NOMO-1 treated with dmso at 0.1 percent for 144 hours (cell line): ENCODE measurements around the gene CCT4.
"Not testable (repeated sequence)": the region's sequence is repeated elsewhere in the genome, so short reads cannot be mapped to it uniquely, and the experiment has no call there.

Source experiments
- DNase-seq: peaks from one replicate; lab custom pipeline; 2025; ENCODE audit not compliant: unreplicated experiment; lab: John Stamatoyannopoulos, UW

CCT4 gene, protein sequence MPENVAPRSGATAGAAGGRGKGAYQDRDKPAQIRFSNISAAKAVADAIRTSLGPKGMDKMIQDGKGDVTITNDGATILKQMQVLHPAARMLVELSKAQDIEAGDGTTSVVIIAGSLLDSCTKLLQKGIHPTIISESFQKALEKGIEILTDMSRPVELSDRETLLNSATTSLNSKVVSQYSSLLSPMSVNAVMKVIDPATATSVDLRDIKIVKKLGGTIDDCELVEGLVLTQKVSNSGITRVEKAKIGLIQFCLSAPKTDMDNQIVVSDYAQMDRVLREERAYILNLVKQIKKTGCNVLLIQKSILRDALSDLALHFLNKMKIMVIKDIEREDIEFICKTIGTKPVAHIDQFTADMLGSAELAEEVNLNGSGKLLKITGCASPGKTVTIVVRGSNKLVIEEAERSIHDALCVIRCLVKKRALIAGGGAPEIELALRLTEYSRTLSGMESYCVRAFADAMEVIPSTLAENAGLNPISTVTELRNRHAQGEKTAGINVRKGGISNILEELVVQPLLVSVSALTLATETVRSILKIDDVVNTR

DNA sequence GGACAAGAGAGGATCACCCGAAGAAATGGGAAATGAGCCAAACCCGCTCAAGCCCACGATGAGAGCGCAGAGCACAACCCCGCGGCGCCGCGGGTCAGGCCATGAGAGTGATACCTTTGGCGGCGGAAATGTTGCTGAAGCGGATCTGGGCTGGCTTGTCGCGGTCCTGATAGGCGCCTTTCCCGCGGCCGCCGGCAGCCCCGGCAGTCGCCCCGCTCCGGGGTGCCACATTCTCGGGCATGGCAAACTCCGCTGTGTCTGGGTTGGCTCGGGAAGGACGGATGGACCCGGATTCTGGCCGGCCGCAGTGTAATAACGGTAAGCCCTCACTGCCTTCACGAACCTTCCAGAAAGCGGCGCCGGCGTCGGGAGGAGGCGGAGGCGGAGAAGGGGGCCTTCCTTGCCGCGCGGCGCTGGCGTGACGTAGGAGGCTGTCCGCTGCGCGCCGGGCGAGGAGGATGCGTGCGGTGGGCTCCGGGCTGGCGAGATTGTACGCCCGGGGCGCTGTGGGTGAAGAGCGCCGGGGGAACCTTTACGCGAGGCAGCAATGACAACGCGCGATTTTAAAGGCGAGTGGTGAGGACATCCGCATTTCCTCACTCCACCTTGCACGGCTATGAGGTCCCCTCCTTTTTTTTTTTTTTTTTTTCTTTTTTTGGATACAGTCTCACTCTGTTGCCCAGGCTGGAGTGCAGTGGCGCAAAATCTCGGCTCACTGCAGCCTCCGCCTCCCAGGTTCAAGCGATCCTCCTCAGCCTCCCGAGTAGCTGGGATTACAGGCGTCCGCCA, at the start of gene CCT4:
TSS of gene CCT4 (minus strand) at position 390 of the 789 bp plus-strand sequence. CDS start at position 241, 149 bp downstream.
- peak; percentile 80 for DNase-seq

DNA sequence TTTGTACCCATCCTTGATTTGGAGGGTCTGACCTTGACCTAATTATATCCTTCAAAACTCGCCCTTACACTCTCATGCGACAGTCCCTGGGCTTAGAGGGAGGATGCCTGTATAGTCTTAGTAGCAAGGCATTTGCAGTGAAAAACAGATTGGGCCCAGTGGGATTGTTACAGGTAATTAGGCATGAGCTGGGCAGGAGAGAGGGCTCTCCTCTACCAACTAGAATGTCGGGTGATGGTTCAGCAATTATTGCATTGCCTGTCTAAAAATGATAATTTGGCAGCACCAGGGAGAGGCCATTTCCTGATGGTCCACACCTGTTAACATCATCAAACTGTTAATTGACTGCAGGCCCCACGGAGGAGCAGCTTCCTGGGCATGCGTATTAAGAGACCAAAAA, 49.4 kb upstream of the CCT4 start:
- no peak for DNase-seq

DNA sequence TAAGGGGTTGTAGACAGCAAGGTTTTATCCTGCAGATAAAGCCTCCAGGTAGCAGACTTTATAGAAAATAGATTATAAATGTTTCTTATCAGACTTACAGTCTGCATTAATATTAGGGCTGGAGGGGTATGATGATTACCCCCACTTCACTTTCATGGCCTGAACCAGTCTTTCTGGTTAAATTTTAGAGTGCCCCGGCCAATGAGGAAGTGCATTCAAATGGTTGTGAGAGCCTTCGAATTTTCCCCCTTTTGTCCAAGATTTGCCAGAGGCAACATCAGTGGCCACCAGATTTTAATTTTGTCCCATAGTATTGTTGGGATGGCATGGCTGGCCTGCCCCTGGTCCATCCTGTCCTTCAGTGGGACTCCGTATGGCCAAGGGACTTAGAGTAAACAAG, 48.6 kb upstream of the CCT4 start:
- DNase-seq = no peak

DNA sequence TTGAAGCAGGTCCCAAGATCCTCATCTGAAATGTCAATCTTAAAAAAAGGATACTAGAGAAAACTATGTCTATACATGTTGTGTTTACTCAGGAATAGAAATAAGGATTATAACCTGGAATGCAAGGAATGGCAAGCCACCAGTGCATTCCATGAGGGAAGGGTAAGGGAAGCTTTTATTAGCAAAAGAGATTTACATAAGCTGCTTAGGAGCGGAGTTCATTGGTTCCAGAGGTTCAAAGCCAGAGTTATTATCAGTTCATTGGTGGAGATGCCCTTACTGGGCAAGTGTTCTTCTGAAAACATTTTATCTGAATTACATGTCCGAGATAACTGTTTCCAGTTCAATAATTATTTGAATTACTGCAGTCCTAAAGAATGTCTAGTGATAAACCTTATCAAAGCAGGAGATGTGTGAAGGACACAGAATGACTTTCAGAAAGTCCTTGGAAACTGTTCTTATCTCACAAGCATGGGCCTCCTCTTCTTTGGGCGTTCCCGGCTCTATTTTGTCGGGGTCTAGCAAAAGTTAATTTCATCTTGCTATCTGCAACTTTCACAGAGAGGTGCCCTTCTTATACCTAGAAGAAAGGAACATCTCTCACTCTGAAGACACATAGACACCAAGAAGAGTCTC, 40.5 kb upstream of the CCT4 start:
- no peak for DNase-seq

DNA sequence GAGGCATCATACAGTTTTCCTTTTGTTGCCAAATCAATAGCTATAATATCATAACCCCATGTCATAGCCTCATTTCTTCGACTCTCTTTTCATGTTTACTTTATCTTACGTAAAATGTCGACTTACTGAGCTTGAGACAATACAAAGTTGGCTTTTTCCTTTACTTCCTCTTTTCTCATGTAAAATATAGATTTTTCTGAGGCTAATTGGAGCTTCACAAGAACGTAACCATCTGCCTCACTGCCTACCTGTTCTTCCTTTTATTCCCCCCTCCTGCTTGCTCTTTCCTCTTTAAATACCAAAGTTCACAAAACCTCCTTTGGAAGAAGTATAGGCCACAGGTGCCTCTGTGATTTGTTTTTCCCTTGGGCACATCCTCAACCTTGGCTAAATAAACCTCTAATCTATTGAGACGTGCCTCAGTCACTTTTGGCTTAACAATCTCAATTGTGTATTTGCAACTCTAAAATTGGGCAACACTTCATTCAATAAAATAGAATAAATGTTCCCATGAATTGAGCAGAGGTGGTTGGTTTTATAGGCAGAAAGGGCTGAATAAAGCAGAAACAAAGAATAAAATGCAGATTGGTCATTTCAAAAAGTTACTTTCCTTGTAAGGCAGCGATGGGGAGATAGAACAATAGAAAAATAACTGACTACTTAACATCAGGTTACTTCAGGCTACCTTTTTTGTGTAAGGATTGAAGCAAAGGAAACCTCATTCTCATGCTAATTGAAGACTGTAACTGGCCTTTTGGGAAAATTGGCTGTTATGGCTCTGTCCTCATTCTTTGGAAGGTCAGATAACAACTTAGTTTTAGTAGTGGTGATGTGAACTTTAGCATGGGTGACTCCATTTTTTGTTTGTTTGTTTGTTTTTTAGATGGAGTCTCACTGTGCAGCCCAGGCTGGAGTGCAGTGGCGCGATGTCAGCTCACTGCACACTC, 38.3 kb upstream of the CCT4 start:
- no peak for DNase-seq

DNA sequence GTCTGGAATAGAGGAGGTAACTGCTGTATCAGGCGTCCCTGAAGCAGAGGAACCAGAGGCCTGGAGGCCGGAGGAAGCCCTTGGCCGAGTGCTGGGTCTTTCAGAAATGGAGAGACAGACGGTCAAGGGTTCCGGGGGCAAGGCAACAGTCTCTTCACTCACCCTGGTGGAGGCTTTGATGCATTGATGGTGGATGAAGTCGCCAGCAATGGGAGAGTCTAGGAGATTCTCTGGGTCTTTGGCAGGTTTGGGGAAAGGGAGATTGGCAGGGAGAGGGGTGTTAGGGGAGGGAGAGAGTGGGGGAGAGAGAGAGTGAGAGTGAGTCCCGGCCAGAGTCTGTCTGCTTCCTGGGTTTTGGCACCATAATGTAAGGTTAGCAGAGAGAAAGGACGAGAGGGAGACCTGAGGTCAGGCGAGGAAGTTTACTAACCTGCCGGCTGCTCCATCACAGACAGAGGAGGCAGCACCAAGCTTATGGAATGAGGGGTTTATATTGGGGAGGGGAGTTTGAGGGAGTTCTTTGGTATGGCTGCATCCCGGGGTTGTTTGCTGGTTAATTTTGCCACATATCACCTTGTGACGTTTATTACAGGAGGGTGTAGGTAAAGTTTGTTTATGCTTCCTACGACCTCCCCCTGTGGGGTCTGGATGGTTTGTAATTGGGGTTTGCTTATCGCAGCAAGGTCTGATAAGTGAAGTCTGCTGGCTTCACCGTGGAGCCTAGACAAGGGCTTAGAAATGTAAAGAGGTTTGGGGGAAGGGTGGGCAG, 36.6 kb upstream of the CCT4 start:
- DNase-seq = no peak

DNA sequence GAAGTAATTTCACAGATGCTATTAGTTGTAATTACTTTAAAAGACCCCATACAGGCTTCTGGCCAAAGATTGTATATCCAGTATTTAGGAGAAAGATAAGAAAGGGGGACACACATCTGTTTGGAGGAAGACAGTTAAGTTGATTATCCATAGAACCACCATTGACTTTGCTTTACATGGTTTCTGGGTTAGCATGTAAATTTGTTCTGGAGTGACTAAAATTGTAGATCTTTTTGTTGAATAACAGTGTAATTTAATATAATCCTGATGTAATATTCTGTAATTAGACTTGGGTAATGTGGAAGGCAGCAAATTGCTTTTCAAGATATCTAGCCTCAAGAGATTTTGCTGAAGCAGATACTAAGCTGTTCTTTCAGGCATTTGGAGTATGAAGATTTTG, 34.3 kb upstream of the CCT4 start:
- DNase-seq = no peak

DNA sequence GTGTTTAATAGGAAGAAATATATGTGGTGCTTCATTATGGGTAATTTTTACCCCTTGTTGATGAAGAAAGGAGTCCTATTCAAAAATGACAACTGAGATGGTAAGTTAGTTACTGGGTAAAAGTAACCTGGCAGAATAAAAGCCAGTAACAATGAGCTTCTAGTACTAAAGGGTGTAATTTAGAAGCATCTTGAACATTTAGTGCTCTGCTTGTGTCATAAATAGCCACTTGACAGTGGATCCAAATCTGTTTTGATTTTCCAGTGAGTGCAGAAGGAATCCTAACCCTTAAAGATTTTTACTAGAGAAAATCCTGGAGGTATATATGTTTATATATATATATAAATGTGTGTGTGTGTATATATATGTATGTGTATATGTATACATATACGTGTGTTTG, 32.1 kb upstream of the CCT4 start:
- DNase-seq = no peak

DNA sequence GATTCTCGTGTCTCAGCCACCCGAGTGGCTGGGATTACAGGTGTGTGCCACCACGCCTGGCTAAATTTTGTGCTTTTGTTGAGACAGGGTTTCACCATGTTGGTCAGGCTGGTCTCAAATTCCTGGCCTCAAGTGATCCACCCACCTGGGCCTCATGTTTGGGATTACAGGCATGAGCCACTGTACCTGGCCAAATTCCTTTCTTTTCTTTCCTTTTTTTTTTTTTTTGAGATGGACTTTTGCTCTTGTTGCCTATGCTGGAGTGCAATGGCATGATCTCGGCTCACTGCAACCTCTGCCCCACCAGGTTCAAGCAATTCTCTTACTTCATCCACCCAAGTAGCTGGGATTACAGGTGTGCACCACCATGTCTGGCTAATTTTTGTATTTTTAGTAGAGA, 26.3 kb upstream of the CCT4 start:
- not testable (repeated sequence) for DNase-seq

DNA sequence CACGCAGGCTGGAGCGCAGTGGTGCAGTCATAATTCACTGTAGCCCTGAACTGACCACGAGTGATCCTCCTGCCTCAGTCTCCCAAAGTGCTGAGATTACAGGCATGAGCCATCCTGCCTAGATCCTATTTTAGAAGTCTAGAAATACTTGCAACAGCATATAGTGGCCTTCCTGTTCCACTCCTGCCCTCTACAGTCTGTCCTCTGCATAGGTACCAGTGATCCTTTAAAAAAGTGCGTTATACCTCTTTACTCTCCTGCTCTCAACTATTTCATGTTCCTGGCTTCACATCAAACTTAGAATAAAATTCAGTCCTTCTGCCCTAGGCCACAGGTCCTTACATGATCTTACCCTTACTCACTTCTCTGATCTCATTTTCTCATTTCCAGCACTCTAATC, 23.1 kb upstream of the CCT4 start:
- no peak for DNase-seq

DNA sequence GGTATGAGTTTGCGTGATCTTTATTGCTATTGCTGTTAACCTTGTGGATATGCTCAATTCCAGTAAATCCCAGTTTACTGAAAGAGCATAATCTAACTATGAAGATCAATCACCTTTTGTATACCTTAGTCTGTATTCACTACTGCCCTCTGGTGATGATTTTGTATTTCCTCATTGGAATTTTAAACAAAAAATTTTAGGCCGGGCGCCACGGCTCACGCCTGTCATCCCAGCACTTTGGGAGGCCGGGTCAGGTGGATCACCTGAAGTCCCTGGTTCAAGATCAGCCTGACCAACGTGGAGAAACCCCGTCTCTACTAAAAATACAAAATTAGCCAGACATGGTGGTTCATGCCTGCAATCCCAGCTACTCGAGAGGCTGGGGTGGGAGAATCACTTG, 22.1 kb upstream of the CCT4 start:
- DNase-seq = no peak

DNA sequence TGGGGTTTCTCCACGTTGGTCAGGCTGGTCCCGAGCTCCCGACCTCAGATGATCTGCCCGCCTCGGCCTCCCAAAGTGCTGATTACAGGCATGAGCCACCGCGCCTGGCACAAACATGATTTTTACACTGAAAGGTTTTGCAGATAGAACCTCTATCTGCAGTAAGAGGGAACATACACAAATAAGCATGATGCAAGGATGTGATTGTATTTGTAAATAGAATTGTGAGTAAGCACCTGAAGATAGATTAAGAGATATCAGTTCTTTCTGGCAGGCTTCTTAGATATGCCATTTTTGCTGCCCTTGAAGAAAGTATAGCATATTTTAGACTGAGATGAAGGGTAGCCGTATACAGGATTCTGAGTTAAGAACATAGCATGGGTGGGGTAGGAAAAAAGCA, 20.7 kb upstream of the CCT4 start:
- DNase-seq = no peak

DNA sequence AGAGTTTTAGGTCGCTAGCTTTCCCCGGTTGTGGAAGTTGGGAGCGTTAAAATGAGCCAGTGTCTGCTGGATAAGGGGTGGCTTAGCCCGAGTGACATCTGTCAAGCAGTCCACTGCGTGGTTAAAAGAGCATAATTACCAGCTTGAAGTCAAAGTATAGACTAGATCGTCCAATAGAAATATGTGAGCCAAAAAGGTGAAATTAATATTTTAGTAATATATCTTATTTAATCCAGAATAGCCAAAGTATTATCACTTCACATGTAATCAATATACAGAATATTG, 17.7 kb upstream of the CCT4 start:
- no peak for DNase-seq

DNA sequence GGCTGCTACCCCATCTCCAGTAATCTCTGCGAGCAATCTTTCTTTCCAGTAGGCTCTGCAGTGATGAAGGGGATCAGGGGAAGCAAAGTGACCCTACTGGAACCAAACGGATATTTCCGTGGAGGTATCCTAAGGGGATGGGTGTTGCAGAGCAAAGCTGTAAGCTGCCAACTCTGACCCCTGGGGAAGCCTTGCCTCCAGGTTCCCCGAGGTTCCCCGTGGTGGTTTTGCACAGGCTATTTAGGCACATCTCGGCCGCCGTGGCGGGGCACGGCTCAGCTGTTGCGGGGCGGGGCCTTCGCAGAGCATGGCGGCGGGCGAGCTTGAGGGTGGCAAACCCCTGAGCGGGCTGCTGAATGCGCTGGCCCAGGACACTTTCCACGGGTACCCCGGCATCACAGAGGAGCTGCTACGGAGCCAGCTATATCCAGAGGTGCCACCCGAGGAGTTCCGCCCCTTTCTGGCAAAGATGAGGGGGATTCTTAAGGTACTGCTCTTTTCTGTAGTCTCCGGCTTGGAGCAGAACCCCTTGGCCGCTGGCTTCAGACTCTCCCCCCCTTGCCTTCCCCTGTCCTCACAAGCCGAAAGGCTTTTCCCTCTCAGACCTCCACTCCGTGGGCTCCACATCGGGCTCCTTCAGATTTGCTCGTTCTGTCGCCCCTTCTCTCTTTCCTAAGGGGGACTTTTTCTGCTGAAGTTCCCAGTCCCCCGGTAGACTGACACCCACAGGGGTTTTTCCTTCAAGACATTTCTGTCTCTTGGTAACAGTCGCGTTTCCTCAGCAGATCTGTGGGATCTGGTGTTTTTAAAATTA, 17.1 kb upstream of the CCT4 start, which contains the start of gene COMMD1:
TSS of gene COMMD1 (plus strand) at position 303 of the 814 bp plus-strand sequence. CDS start at position 308, 5 bp downstream.
- DNase-seq = peak; percentile 28

DNA sequence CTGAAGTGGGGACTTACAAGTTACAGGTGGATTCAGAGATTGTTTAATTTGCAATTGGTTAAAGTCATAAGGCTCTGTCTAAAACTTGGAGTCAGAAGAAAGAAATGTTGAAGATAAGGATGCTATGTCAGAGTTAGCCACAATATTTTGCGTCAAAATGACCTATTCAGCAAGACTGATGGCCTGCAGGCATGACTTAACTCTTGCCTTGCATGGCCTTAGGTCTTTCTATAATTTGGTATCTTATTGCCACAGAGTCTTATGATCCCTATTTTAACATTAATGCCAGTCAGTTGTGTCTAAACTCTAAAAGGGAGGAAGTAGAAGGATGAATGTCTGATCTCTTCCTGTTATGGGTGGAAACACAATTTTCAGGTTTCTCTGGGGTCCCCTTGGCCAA, 11.8 kb upstream of the CCT4 start:
- DNase-seq = no peak

DNA sequence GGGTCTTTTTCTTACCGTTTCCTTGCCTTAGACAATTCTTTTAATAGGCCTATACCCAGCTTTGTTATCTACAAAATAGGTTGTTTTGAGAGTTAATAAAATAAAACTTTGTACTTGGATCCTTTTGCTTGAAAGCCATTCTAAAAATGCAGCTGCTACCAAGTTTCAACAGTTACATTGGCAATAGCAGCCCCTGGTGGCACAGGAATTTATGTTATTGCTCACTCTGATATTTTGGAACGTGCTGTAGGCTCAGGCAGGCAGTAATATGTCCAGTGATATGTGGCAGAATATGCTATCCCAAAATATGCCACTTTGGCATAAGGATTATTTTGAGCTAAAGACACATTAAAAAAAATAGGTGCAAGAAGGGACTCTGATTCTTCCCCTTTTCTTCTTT, 10.4 kb upstream of the CCT4 start:
- no peak for DNase-seq

DNA sequence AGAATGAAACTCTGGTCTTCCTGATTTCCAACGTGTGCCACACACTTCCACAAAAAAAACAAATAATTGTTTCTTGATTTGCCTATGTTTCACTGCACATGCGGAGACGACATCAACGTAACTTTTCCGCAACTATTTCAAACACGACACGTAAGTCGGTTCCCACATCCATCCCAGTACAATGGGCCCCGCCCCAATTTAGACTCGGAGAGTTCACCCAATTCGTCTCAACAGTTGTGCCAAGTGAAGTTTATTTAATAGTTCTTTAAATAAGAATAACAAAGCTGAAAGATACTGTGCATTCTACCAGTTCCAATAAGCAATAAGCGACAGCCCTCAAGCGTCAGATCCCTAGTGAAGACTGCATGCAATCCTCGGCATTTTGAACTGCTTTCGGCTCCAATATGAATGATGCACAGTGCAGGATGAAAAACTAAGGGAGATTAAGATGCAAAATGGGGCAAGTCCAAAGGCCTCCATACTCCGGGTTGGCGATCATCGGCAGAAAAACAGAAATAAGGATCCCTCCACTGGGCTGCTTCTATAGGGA, 664 bp downstream of the CCT4 start:
- no peak for DNase-seq

DNA sequence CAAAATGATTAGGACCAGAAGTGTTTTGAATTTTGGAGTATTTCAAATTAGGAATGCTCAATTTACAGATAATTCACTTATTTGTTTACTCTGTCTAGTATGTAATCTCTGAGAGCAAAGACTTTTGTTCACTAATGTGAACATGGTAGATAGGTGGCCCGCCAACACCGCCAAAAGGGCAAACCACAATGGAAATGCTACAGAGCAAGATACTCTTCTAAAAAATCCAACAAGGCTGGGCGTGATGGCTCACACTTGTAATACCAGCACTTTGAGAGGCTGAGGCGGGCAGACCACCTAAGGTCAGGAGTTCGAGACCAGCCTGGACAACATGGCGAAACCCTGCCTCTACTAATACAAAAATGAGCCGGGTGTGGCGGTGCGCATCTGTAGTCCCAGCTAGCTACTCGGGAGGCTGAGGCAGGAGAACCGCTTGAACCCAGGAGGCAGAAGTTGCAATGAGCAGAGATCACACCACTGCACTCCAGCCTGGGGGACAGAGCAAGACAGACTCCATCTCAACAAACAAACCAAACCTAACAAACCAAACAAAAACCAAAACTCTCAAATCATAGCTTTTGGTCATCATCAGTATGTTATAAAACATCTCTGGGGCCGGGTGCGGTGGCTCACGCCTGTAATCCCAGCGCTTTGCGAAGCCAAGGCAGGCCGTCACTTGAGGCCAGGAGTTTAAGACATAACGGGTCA, 2.4 kb downstream of the CCT4 start:
- DNase-seq = no peak
